Muscle layer of duodenum (tissue), 2 donors: Measurements from ENCODE around the gene C1orf105.
A peak's percentile ranks its signal among the peaks of the same experiment; 100 is the strongest.
"Not testable (repeated sequence)": the region's sequence is repeated elsewhere in the genome, so short reads cannot be mapped to it uniquely, and the experiment has no call there.

Experiments used
- H3K27ac ChIP-seq: one replicate; pipeline ENCODE4 v1.7.0; 2013; ENCODE audit warnings: mild to moderate bottlenecking, low read length
- H3K27me3 ChIP-seq: one replicate; pipeline ENCODE4 v1.7.0; 2013; ENCODE audit warnings: low read depth, mild to moderate bottlenecking, control low read depth, low read length
- H3K36me3 ChIP-seq, 2 donors: one replicate each; pipeline ENCODE4 v1.7.0; 2013; ENCODE audit warnings: low read length in 2 of 2, control low read depth in 1 of 2, mild to moderate bottlenecking in 1 of 2; ENCODE audit not compliant: insufficient read depth in 2 of 2, control insufficient read depth in 1 of 2
- H3K4me1 ChIP-seq, 2 donors: one replicate each; pipeline ENCODE4 v1.7.0; 2013; ENCODE audit warnings: low read length in 2 of 2, mild to moderate bottlenecking in 2 of 2, control low read depth in 1 of 2, moderate library complexity in 1 of 2; ENCODE audit not compliant: insufficient read depth in 2 of 2, control insufficient read depth in 1 of 2
- H3K4me3 ChIP-seq, 2 donors: one replicate each; pipeline ENCODE4 v1.7.0; 2013; ENCODE audit warnings: low read length in 2 of 2, low read depth in 1 of 2, mild to moderate bottlenecking in 1 of 2
- H3K9me3 ChIP-seq, 2 donors: one replicate each; pipeline ENCODE4 v1.7.0; 2013; ENCODE audit warnings: low read length in 2 of 2, control low read depth in 1 of 2, mild to moderate bottlenecking in 1 of 2; ENCODE audit not compliant: control insufficient read depth in 1 of 2
- donor health status: healthy.

C1orf105 gene

GRCh38 chr1:172429331-172430127 is 9.0 kb downstream of the C1orf105 start:
- Histone ChIP-seq H3K27me3 (no peaks in the 10 kb centered on the region), H3K4me1 (no peaks in the 10 kb centered on the region), H3K36me3 (no peaks in the 10 kb centered on the region), H3K4me3 (no peak overlapping the region), H3K9me3 (no peaks in the 10 kb centered on the region), H3K27ac (no peak overlapping the region)

- no peaks in the 10 kb centered on the region for H3K9me3 ChIP-seq
- no peak overlapping the region for H3K27ac ChIP-seq
- no peaks in the 10 kb centered on the region for H3K27me3 ChIP-seq
- H3K4me3 ChIP-seq: no peak overlapping the region
- no peaks in the 10 kb centered on the region for H3K36me3 ChIP-seq
- H3K4me1 ChIP-seq: no peaks in the 10 kb centered on the region
Measured at GRCh38 chr1:172430128-172430454, 9.6 kb downstream of the C1orf105 start.

DNA sequence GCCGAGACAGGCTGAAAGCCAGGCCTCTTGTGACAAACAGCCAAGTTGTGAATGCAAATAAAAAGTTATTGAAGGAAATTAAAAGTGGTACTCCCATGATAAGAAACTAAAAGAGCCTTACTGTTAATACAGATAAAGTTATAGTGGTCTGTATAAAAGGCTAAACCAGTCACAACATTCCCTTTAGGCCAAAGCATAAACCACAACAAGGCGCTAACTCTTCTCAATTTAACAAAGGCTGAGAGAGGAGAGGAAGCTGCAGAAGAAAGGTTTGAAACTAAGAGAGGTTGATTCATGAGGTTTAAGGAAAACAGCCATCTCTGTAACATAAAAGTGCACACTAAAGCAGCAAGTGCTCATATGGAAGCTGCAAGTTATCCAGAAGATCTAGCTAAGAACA is 10.7 kb downstream of the C1orf105 start:
- no peaks in the 10 kb centered on the region for H3K4me1 ChIP-seq
- H3K27me3 ChIP-seq: no peaks in the 10 kb centered on the region
- no peaks in the 10 kb centered on the region for H3K36me3 ChIP-seq
- H3K4me3 ChIP-seq: no peak overlapping the region
- no peak overlapping the region for H3K27ac ChIP-seq
- H3K9me3 ChIP-seq: no peaks in the 10 kb centered on the region

DNA sequence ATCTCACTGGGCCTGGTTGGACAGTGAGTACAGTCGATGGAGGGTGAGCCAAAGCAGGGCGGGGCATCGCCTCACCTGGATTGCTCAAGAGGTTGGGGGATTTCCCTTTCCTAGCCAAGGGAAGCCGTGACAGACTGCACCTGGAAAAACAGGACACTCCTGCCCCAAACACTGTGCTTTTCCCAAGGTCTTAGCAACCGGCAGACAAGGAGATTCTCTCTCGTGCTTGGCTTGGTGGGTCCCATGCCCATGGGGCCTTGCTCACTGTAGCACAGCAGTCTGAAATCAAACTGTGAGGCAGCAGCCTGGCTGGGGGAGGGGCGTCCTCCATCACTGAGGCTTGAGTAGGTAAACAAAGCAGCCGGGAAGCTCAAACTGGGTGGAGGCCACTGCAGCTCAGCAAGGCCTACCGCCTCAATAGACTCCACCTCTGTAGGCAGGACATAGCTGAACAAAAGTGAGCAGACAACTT is 11.3 kb downstream of the C1orf105 start:
- Histone ChIP-seq H3K9me3 (no peaks in the 10 kb centered on the region), H3K27ac (no peak overlapping the region), H3K4me1 (no peaks in the 10 kb centered on the region), H3K36me3 (no peaks in the 10 kb centered on the region), H3K27me3 (no peaks in the 10 kb centered on the region), H3K4me3 (no peak overlapping the region)

- H3K4me3 ChIP-seq, H3K36me3 ChIP-seq, H3K4me1 ChIP-seq, H3K9me3 ChIP-seq, H3K27me3 ChIP-seq, H3K27ac ChIP-seq: not testable (repeated sequence)
Measured at GRCh38 chr1:172437183-172437582, 16.7 kb downstream of the C1orf105 start.

DNA sequence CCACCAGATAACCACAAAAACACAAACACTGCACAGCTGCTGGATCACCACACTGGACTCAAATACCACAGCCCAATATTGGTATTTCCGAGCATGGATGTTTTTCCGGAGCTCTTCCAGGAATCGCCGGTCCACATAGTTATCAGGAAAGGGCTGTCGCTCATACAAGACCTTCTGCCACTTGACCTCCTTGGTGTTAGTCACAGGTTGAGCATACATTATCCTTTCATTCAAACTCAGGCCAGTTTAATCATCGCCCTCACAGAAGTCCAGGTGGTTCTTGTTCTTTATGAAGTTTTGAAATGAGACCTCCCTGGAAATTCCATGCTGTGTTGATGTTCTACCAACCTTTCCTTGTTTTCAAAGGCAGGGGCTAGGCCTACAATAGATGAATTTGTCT is 21.9 kb downstream of the C1orf105 start:
- H3K4me1 ChIP-seq: peaks cover 5 to 18% of the 10 kb centered on the region in 2 donors
- no peak overlapping the region for H3K27ac ChIP-seq
- H3K36me3 ChIP-seq: peaks cover 0 to 6% of the 10 kb centered on the region in 2 donors
- no peaks in the 10 kb centered on the region for H3K9me3 ChIP-seq
- peak overlapping the region; percentile 77 to 87 for H3K4me3 ChIP-seq
- H3K27me3 ChIP-seq: no peaks in the 10 kb centered on the region

DNA sequence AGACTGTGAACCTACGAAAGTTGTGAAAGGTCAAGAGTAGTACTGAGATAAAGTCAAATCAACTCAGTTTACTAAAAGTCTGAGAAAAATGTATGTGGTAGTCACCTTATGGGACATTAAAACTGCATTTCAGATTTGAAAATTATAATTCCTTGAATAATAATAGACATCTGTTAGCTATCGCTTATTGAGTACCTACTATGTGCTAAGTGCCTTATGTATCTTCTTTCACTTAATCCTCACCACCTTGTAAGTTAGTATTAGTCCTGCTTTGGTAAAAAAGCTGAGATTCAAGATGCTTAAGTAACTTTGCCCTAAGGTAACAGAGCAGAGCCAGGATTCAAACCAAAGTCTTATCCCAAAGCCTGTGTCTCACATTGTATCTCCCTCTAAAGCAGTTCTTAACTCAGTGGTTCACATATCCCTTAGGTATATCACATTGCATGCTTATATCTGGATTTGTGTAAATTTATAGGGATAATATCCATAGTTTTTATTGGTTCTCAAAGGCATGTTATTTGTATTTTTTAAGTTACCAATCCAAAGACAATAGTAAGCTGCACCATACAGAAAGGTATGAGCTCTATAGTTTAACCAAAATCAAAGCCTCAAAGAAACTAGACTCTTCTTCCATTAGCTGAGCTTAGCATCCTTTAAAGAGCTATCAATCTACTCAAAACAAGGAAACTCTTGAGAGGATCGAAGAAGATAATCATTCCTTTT is 22.5 kb downstream of the C1orf105 start:
- H3K27me3 ChIP-seq: no peaks in the 10 kb centered on the region
- H3K36me3 ChIP-seq: peaks cover 0 to 6% of the 10 kb centered on the region in 2 donors
- peak overlapping the region; percentile 25 for H3K27ac ChIP-seq
- peak overlapping the region; percentile 77 to 87 for H3K4me3 ChIP-seq
- H3K4me1 ChIP-seq: peaks cover 5 to 18% of the 10 kb centered on the region in 2 donors
- H3K9me3 ChIP-seq: no peaks in the 10 kb centered on the region

GRCh38 chr1:172443666-172444453 is 23.4 kb downstream of the C1orf105 start, which contains the start of gene PIGC:
TSS of gene PIGC (minus strand) at chr1:172444069. CDS start at chr1:172442622, 1,447 bp downstream.
- peak within 1 kb of the TSS; percentile 77 to 87 for H3K4me3 ChIP-seq
- peaks cover 5 to 18% of the 10 kb centered on the region in 2 donors for H3K4me1 ChIP-seq
- H3K27ac ChIP-seq: peak within 1 kb of the TSS; percentile 25
- H3K9me3 ChIP-seq: no peaks in the 10 kb centered on the region
- H3K36me3 ChIP-seq: peaks cover 0 to 6% of the 10 kb centered on the region in 2 donors
- no peaks in the 10 kb centered on the region for H3K27me3 ChIP-seq

GRCh38 chr1:172446547-172446946 is 26.1 kb downstream of the C1orf105 start:
- Histone ChIP-seq H3K27me3 (no peaks in the 10 kb centered on the region), H3K27ac (no peak overlapping the region), H3K36me3 (peaks cover 0 to 4% of the 10 kb centered on the region in 2 donors), H3K4me3 (no peak overlapping the region), H3K9me3 (no peaks in the 10 kb centered on the region), H3K4me1 (peaks cover 5 to 24% of the 10 kb centered on the region in 2 donors)

- Histone ChIP-seq H3K36me3 (no peaks in the 10 kb centered on the region), H3K4me1 (peaks cover 5 to 16% of the 10 kb centered on the region in 2 donors), H3K27me3 (no peaks in the 10 kb centered on the region), H3K27ac (no peak overlapping the region), H3K4me3 (no peak overlapping the region), H3K9me3 (no peaks in the 10 kb centered on the region)
Measured at GRCh38 chr1:172447641-172448040, 27.2 kb downstream of the C1orf105 start.

- H3K9me3 ChIP-seq: no peaks in the 10 kb centered on the region
- no peaks in the 10 kb centered on the region for H3K27me3 ChIP-seq
- H3K4me3 ChIP-seq: no peak overlapping the region
- no peak overlapping the region for H3K27ac ChIP-seq
- H3K36me3 ChIP-seq: no peaks in the 10 kb centered on the region
- peaks cover 0 to 11% of the 10 kb centered on the region in 2 donors for H3K4me1 ChIP-seq
Measured at GRCh38 chr1:172448995-172449584, 28.6 kb downstream of the C1orf105 start.
